MV-4-11 (cell line): ENCODE data around the gene DERL2.
"Not testable (repeated sequence)": the region's sequence is repeated elsewhere in the genome, so short reads cannot be mapped to it uniquely, and the experiment has no call there.

ENCODE experiments used
- DNase-seq: peaks from one replicate; lab custom pipeline; 2025; lab: John Stamatoyannopoulos, UW

DERL2 gene

GRCh38 chr17:5437721-5438317 is 48.2 kb downstream of the DERL2 start:
- DNase-seq: no peak

DNA sequence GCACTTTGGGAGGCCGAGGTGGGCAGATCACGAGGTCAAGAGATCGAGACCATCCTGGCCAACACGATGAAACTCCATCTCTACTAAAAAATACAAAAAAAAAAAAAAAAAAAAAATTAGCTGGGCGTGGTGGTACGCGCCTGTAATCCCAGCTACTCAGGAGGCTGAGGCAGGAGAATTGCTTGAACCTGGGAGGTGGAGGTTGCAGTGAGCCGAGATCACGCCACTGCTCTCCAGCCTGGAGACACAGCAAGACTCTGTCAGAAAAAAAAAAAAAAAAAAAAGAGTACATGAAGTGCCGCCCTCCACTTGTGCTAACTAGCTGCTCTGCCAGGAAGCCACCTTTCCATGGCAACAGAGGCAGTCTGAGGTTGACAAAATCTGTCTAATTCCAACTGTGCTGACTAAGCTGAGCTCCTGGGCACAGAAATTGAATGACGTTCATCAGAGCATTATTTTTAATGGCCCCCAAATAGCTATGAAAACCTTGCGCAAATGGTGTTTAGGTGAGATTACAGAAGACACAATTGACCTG is 50.1 kb downstream of the DERL2 start:
- not testable (repeated sequence) for DNase-seq

DNA sequence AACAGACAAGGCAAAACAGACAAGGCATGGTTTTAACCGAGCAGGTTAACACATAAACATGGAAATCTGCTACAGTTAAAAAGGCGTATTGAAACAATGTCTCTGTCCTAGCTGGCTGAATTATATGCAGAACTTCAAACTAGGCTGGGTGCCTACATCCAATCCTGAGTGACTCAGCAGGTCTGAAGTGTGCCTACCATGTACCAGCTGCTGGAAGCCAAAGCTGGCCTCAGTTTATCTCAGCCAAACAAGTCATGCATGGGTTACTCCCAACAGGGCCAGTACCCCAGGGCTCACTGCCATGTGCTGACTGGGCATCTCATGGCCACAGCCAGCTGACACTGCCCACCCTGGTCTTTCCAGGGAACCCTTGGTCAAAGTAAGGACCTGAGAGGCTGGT is 51.0 kb downstream of the DERL2 start:
- no peak for DNase-seq

DNA sequence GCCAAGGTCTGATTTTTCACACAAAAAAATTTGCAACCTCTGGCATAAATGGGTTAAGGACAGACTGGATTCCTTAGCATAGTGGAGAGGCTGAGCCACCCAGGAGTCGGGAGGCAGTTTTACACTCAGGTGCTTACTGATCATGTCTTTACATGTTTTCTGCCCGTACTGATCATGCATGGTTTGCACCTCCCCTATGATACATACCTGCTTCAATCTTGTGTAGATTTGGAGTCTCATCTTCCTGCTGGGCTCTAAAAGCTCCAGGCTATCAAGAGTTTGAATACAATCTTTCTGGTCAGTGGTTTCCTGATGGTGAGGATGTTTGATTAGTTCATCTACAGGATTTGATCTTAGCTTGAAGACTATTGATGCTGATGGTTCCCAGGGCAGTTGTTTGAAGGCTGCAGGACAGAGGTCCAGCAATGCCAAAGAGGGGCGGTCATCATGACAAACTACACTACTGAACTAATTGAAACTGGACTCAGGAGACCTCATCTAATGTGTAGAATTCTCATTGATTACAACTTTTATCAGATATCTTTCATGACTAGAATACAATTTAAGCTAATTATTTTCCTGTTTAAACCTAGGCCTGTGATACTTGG is 53.9 kb downstream of the DERL2 start:
- no peak for DNase-seq

DNA sequence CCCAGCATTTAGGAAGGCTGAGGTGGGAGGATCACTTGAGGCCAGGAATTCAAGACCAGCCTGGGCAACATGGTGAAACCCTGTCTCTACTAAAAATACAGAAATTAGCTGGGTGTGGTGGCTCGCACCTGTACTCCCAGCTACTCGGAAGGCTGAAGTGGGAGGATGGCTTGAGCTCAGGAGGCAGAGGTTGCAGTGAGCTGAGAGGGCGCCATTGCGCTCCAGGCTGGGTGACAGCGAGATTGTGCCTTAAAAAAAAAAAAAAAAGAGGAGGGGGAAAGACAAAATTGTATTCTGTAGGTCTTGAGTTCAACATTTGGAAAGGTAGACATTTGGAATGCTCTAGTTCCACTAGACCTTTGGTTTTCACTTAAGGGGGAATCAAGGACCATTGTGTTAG is 54.7 kb downstream of the DERL2 start:
- DNase-seq: not testable (repeated sequence)

DNA sequence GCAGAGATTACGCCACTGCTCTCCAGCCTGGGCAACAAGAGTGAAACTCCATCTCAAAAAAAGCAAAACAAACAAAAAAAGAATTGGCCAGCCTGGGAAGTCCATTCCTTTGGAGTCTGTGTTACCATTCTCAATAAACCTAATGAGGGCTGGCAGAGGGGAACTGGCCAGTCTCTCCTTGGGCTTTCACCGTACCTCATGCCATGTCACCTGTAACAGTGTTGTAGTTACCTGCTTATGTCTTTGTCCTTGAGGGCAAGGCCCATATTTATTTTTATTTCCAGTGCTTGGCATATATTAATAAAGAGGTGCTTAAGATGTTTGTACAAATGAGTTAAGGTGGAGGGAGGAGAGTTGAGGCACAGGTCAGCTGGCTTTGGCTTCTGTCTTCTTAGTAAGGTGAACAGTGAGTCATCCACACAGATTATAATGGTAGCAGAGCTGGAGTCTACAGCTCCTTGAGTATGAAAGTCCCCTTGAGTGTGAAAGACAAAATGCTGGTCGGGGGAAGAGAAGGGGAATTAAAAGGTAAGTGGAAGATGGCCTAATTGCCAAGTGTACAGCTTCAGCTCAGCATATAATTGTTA is 55.5 kb downstream of the DERL2 start:
- DNase-seq: no peak

- no peak for DNase-seq
These were observed 56.6 kb downstream of the DERL2 start for GRCh38 chr17:5429191-5429887.

GRCh38 chr17:5425826-5426225 is 60.2 kb downstream of the DERL2 start:
- no peak for DNase-seq

GRCh38 chr17:5424909-5425308 is 61.1 kb downstream of the DERL2 start:
- DNase-seq: no peak

- no peak for DNase-seq
These were observed 63.5 kb downstream of the DERL2 start for GRCh38 chr17:5422505-5422904.
